Glutamatergic neuron (in vitro differentiated cells): ENCODE data around the gene SSTR1. TPM values are rescaled to one million over a fixed set of nuclear protein-coding genes. Genes with fewer than 3 reads are reported as not detected.

Source experiments
- DNase-seq: peaks from one replicate; pipeline ENCODE4 v3.0.0; 2022
- H3K27ac Mint-ChIP-seq: one replicate; pipeline ENCODE4 v1.8.0; 2020; ENCODE audit warnings: mild to moderate bottlenecking, mixed read lengths, inconsistent platforms; ENCODE audit not compliant: unreplicated experiment
- H3K27me3 Mint-ChIP-seq: one replicate; pipeline ENCODE4 v1.8.0; 2020; ENCODE audit warnings: mild to moderate bottlenecking, moderate library complexity, mixed read lengths, inconsistent platforms; ENCODE audit not compliant: unreplicated experiment
- H3K36me3 Mint-ChIP-seq: one replicate; pipeline ENCODE4 v1.8.0; 2020; ENCODE audit warnings: mild to moderate bottlenecking, mixed read lengths, inconsistent platforms; ENCODE audit not compliant: unreplicated experiment
- H3K4me1 Mint-ChIP-seq: one replicate; pipeline ENCODE4 v1.8.0; 2020; ENCODE audit warnings: mild to moderate bottlenecking, low read depth, mixed read lengths, inconsistent platforms; ENCODE audit not compliant: unreplicated experiment
- H3K4me3 Mint-ChIP-seq: one replicate; pipeline ENCODE4 v1.8.0; 2020; ENCODE audit warnings: mild to moderate bottlenecking, mixed read lengths, inconsistent platforms; ENCODE audit not compliant: unreplicated experiment
- H3K9me3 Mint-ChIP-seq: one replicate; pipeline ENCODE4 v1.8.0; 2020; ENCODE audit warnings: mild to moderate bottlenecking, moderate library complexity, mixed read lengths, inconsistent platforms; ENCODE audit not compliant: unreplicated experiment
- CTCF ChIP-seq: fragments of 200-600 bp; sonication (generic); IDR thresholded peaks from one replicate; pipeline ENCODE4 v1.5.0; 2021; ENCODE audit not compliant: partially characterized antibody, unreplicated experiment
- total RNA-seq: library from RNA; stranded (reverse); fragmentation: NEBNext Ultra II Directional; extraction: Animal tissue kit (Norgen Biotek cat#: 25700); gene quantifications from one replicate; pipeline ENCODE4 v1.2.1, GENCODE V29; 2021; ENCODE audit not compliant: unreplicated experiment

The SSTR1 gene
- total RNA-seq, 1 donor from 2014 or later = 8.2 TPM

- Mint-ChIP-seq H3K27ac (no peak overlapping the region), H3K4me3 (peak overlapping the region; percentile 74), H3K36me3 (no peaks in the 10 kb centered on the region), H3K9me3 (peaks cover under 1% of the 10 kb centered on the region), H3K4me1 (no peaks in the 10 kb centered on the region), H3K27me3 (peaks cover 3% of the 10 kb centered on the region)
- TF ChIP-seq CTCF = no peak
- DNase-seq = peak; percentile 52
Measured at GRCh38 chr14:38255408-38255672, 47.6 kb downstream of the SSTR1 start.

- H3K27me3 Mint-ChIP-seq = peaks cover 3% of the 10 kb centered on the region
- H3K4me1 Mint-ChIP-seq = no peaks in the 10 kb centered on the region
- no peaks in the 10 kb centered on the region for H3K36me3 Mint-ChIP-seq
- H3K27ac Mint-ChIP-seq = peak within 1 kb of the TSS; percentile 30
- H3K9me3 Mint-ChIP-seq = no peaks in the 10 kb centered on the region
- H3K4me3 Mint-ChIP-seq = peak within 1 kb of the TSS; percentile 74
- DNase-seq = peak; percentile 55
- no peak for TF ChIP-seq CTCF
Measured at GRCh38 chr14:38255673-38256532, 48.2 kb downstream of the SSTR1 start, which contains the start of gene CLEC14A. Gene CLEC14A, minus strand, starts transcription at chr14:38256093. Its CDS starts 71 bp downstream, at chr14:38256022.

GRCh38 chr14:38256533-38256840 is 48.8 kb downstream of the SSTR1 start:
- Mint-ChIP-seq H3K4me1 (no peaks in the 10 kb centered on the region), H3K9me3 (no peaks in the 10 kb centered on the region), H3K27me3 (peaks cover 3% of the 10 kb centered on the region), H3K4me3 (peak overlapping the region; percentile 69), H3K27ac (no peak overlapping the region), H3K36me3 (no peaks in the 10 kb centered on the region)
- no peak for TF ChIP-seq CTCF
- DNase-seq = no peak

GRCh38 chr14:38257507-38257906 is 49.8 kb downstream of the SSTR1 start:
- no peak overlapping the region for H3K27ac Mint-ChIP-seq
- H3K36me3 Mint-ChIP-seq = no peaks in the 10 kb centered on the region
- H3K4me1 Mint-ChIP-seq = no peaks in the 10 kb centered on the region
- no peak for DNase-seq
- H3K4me3 Mint-ChIP-seq = no peak overlapping the region
- H3K9me3 Mint-ChIP-seq = no peaks in the 10 kb centered on the region
- TF ChIP-seq CTCF = no peak
- peaks cover 3% of the 10 kb centered on the region for H3K27me3 Mint-ChIP-seq

- no peak for TF ChIP-seq CTCF
- Mint-ChIP-seq H3K36me3 (peaks cover 8% of the 10 kb centered on the region), H3K4me1 (no peaks in the 10 kb centered on the region), H3K4me3 (no peak overlapping the region), H3K9me3 (no peaks in the 10 kb centered on the region), H3K27me3 (no peaks in the 10 kb centered on the region), H3K27ac (no peak overlapping the region)
- no peak for DNase-seq
Measured at GRCh38 chr14:38261620-38262019, 53.9 kb downstream of the SSTR1 start.
